GM19455 (cell line): ENCODE results near the gene ALDH1B1.

Experiments used
- ATAC-seq: cut with Tn5 transposase; IDR thresholded peaks from one replicate; pipeline ENCODE4 v1.9.1; 2021; ENCODE audit not compliant: unreplicated experiment

The ALDH1B1 gene

DNA sequence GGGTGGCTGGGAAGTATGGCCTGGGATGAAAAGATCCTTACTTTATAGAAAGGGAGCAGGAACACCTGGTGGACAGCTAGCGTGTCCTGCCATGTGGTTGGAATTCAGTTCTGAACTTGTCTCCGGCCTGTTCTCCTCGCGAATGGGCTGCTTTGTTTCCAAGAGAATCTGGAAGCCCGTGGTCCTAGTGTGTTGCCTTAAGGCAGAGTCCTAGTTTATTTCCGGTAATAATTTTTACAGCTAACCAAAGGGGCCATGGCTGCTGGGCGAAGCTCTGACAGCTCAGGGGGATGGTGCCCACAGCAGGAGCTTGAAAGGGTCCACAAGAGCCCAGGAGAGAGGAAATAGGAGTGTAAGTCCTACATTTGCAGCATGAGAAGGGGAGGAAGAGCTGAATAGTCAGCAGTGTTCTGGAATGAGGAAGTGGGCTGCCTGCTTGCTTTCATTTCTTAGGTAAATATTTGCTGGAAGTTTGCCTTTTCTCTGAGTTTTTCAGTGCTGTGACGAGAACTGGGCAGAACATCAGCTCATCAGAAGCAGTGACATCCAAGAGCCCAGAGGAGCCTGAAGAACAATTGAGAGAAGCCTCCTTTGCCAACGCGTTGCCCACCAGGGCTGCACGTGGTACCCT is 44.8 kb downstream of the ALDH1B1 start:
- no peak for ATAC-seq

DNA sequence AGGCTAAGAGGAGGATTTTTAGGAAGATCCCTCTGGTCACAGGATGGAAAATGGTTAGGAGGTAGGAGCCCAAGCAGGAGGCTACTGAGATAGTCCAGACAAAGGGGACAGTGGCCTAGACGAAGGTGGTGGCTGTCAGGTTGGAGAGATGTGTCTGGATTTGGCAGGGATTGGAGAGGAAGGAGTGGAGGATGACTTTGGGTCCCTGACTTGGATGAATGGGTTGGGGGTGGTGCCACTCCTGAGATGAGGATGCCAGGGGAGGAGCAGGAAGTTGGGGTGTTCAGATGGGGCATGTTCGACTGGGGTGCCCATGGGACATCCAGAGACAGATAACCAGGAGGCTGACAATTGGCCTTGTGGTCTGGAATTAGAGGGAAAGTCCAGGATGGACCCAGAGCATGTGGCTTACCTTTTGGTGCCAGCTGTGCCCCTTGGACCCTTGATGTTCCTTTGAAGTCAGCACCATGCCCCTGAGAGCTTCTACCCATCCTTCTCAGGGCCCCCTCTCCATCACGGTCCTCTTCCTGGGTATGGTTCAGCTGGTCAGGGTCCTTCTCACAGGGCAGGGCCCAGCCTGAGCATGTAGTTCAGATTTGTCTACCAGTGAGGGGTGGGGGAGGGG is 46.9 kb downstream of the ALDH1B1 start:
- no peak for ATAC-seq

DNA sequence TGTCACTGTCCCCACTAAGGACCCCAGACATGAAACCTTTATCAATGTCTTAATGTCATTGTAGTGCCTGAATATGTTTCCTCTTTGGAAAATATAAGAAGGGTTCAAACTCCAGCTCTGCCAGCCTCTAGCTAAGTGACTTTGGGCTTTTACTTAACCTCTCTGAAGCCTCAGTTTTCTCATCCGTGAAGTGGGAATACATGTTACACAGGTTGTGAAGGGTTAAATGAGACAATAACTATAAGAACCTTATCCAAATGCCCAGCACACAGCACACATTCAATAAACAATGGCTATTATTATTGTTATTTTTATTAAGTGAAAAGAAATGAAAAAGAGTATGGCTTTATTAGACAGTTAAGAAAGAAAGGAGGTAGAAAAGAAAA is 47.4 kb downstream of the ALDH1B1 start:
- no peak for ATAC-seq

DNA sequence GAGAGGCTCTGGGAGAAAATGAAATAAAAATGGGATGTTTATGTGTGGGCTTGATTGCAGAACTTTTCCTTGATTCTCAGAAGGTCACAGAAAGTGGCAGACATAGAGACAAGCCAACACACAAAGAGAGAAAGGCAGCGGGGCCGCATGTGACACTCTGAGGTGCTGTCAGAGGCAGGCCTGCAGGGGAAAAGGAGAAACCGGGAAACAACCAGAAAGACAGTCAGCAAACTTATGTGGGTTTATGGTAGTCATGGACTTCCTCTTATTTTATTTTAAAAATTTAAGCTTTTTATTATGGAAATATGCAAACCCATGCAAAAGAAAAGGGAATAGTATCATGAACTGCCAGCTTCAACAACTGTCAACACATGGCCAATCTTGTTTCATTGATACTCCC is 48.0 kb downstream of the ALDH1B1 start:
- ATAC-seq: no peak

DNA sequence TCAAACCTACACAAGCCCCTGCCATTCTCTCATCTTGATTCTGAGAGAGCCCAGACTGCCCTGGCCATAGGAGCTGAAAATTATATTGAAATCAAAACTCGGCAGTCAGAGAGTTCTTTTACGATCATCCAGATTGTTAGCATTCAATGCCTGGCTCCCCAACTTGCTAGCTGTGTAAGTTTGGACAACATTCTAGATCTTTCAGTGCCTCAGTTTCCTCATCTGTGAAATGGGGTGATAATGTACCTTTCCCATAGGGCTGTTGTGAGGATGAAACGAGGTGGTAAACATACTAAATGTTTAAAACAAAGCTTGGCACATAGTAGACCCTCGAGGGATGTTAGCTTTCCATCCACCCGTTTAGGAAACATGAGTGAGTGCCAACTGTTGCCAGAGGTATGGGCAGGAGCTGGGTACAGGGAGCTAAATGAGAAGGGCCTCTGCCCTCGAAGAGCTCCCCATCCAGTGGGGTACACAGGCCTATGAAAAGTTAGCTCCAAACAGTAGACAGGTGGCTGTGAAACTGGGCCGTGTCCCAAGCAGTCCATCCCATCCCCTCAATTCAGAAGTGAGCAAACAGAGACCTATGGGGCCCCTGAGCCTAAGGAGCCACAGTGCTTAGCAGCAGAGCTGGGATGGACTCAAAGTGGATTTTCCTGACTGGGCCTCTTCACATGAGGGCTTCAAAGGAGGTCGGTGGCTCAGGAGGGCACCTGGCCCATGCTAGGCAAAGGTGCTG is 49.0 kb downstream of the ALDH1B1 start:
- no peak for ATAC-seq

DNA sequence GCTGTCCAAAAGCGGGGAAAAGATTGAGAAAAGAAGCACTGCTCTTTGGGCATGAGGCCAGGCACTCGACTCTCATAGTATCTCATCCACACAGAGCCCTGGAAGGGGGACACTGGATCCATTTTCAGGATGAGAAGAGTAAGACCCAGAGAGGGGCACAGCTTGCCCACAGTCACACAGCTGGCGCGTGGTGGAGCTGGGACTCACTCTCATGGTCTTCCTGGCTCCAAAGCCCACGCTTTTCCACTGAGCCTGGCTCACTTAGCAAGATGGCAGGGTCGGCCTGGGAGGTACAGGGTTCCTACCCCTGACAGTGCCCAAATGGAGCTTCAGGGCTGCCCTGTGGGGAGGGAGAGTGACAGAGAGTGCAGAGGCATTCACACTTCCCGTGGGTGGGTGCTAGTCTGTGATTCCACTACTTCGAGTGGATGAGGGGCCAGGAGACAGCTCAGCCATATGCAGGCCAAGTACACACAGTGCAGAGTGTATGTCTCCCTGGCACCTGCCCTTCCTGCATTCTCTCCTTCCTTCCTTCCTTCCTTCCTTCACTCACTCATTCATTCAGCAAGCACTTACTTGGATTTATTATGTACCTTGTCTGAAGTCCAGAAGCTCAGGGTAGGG is 50.1 kb downstream of the ALDH1B1 start:
- no peak for ATAC-seq

DNA sequence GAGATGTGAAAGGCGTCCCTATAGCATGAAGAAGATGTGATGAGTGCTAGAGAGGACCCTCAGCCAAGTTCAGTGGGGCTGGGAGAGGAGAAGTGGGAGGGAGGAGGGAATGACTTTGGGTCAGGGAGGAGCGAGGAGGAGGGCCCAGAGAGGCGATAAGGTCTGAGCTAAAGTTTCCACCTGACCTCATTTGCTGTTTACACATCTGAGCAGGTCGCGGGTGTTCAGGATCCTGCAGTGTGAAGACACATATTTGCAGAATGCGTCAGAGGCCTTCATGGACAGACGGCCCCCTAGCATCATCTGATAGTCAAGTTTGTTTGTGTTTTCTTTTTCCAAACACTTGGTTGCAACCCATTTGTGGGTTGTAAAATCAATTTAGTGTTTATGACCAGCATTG is 50.7 kb downstream of the ALDH1B1 start:
- ATAC-seq: no peak

DNA sequence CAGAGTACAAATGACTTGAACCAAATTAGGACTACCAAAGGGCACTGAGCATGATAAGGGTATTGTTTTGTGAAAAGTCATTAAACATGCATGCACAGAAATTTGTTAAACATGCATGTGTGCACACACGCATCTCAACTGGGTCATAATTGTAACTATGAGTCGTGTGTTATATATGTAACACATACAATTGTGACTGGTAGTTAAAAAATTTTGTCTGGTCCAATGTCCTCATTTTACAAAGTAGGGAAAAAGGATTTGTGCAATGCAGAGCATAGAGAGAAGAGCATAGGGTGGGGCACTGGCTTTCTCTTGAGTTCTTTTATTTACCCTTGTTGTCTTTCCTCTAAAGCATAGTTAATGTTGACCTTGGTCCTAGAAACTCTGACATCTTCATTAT is 51.1 kb downstream of the ALDH1B1 start:
- no peak for ATAC-seq

DNA sequence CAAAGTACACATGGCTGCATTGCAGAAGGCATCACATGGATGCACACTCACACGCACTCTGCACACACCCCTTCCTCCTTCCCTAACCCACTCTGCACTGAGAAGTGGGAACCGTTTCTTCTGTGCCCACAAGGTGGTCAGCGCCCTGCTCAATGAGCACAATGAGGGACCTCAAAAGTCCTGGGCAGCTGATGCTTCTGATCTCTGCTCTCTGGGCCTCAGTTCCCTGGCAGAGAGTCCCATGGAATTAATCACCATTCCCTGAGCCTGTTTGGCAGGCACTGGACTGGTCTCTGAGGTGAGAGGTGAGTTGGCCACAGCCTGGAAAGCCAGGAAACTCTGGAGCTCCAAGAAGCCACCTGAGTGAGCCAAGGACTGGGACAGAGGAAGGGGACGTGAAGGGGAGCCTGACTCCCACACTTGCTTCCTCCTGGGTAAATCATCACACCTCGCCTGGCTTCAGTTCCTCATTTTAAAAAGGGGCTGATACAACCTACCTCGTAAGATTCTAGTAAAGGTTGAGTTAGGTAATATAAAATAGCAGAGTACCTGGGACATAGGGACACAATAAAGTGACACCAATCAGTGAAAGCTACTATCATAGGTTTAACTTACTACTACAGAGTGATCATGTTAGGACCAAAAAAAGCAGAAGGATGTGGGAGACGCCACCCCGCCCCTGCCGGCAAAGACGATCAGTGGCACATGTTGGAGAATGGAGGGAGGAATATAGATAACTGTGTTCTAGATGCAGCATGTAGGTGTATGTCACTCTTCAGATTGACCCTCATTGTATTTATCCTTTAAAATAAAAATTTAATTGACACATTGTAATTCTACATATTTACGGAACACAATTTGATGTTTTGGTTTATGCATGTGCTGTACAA is 52.9 kb downstream of the ALDH1B1 start:
- ATAC-seq: no peak

DNA sequence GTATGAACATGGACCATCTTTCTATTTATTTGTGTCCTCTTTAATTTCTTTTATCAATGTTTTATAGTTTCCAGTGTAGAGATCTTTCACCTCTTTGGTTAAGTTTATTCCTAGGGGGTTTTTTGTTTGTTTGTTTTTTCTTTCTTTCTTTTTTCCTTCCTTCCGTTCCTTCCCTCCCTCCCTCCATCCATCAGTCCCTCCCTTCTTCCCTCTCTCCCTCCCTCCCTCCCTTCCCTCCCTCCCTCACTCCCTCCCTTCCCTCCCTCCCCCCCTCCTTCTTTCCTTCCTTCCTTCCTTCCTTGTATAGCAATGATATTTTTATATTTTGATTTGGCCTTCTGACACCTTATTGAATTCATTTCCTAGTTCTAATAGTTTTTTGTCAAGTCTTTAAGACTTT is 55.2 kb downstream of the ALDH1B1 start:
- no peak for ATAC-seq
